Gastroesophageal sphincter (tissue), 3 donors: Measurements from ENCODE around the gene RAB1B.

Experiments
- CTCF ChIP-seq, 4 experiments: fragments of 200-600 bp in 2 of 4; fragments of 450-650 bp in 2 of 4; sonication (generic) in 1 of 4; IDR thresholded peaks; one replicate each; pipeline ENCODE4 v1.5.1; 2017 to 2019; ENCODE audit warnings: antibody characterized with exemption in 4 of 4, mild to moderate bottlenecking in 2 of 4, moderate library complexity in 2 of 4
- EP300 ChIP-seq: sonication (generic); formaldehyde crosslinking; IDR thresholded peaks from one replicate; pipeline ENCODE4 v1.6.1; 2017; ENCODE audit warnings: antibody characterized with exemption, mild to moderate bottlenecking
- POLR2A ChIP-seq, 2 donors: fragments of 450-650 bp; IDR thresholded peaks; one replicate each; pipeline ENCODE4 v1.6.1; 2017; ENCODE audit warnings: antibody characterized with exemption in 2 of 2, mild to moderate bottlenecking in 2 of 2, moderate library complexity in 1 of 2
- POLR2AphosphoS5 ChIP-seq: sonication (generic); formaldehyde crosslinking; IDR thresholded peaks from one replicate; pipeline ENCODE4 v1.6.1; 2017; ENCODE audit warnings: antibody characterized with exemption

GRCh38 chr11:66247295-66247694 lies 21.1 kb upstream of the RAB1B start:
- TF ChIP-seq CTCF (IDR thresholded peaks at IDR 0.05) (no peak), POLR2AphosphoS5 (no peak), POLR2A (IDR thresholded peaks at IDR 0.05) (no peak), EP300 (no peak)
